Adrenal gland (tissue), 12 donors: ENCODE data around the gene DGLUCY. TPM values are rescaled to one million over a fixed set of nuclear protein-coding genes. Genes with fewer than 3 reads are reported as not detected.
"Not testable (repeated sequence)": the region's sequence is repeated elsewhere in the genome, so short reads cannot be mapped to it uniquely, and the experiment has no call there.

Experiments used
- DNase-seq, 7 donors: peaks; one replicate each; pipeline ENCODE4 v3.0.0-alpha.2; 2019 to 2020
- H3K27ac ChIP-seq, 5 donors: fragments of 200-600 bp; sonication (generic) in 4 of 5; 1 replicate in 3 of 5; 2 replicates in 2 of 5; pipeline versions ENCODE4 v1.5.1 to v1.8.0; 2016 to 2020; ENCODE audit warnings: mild to moderate bottlenecking in 1 of 5
- H3K27me3 ChIP-seq: fragments of 200-600 bp; 2 replicates; pipeline ENCODE4 v1.8.0; 2021
- H3K36me3 ChIP-seq, 2 donors: fragments of 200-600 bp; replicated peaks in 1 of 2; 1 replicate in 1 of 2; 2 replicates in 1 of 2; pipeline versions ENCODE4 v1.5.1 to v1.8.0; 2018 to 2022
- H3K4me1 ChIP-seq, 2 donors: fragments of 200-600 bp; replicated peaks in 1 of 2; 1 replicate in 1 of 2; 2 replicates in 1 of 2; pipeline versions ENCODE4 v1.5.1 to v1.8.0; 2018 to 2021
- H3K4me3 ChIP-seq, 4 donors: fragments of 200-600 bp; sonication (generic) in 3 of 4; one replicate each; pipeline ENCODE4 v1.5.1; 2016 to 2018
- H3K9me3 ChIP-seq, 3 donors: fragments of 200-600 bp; sonication (generic) in 1 of 3; replicated peaks in 1 of 3; 1 replicate in 2 of 3; 2 replicates in 1 of 3; pipeline versions ENCODE4 v1.5.1 to v1.8.0; 2016 to 2021
- POLR2A ChIP-seq, 2 donors: fragments of 450-650 bp; IDR thresholded peaks; one replicate each; pipeline ENCODE4 v1.6.1; 2017; ENCODE audit warnings: antibody characterized with exemption in 2 of 2, mild to moderate bottlenecking in 2 of 2, moderate library complexity in 1 of 2
- WGBS, 4 donors: extraction: QIAGEN DNeasy Blood & Tissue Kit in 2 of 4; methylation state at CpG; one replicate each; pipeline versions ENCODE4 v1.1.5 to v1.1.7; 2013 to 2017; 5-methylcytosine and 5-hydroxymethylcytosine counted together
- intact Hi-C, 2 donors: fragments of 100-400 bp; cut with DNase I; formaldehyde crosslinking; loops; one replicate each; pipeline versions ENCODE4 v1.14.1 to v1.15.0; 2022 to 2023
- polyA plus RNA-seq, 3 donors: library from polyadenylated mRNA; stranded (reverse); fragments of 200-250 nt in 2 of 3; fragments of 350-450 nt in 1 of 3; fragmentation: Illumina TruSeq in 1 of 3; extraction: RNeasy Lipid Tissue Mini Kit (QIAGEN cat#74804) in 1 of 3; gene quantifications; one replicate each; pipeline ENCODE4 v1.2.3, GENCODE V29; 2013 to 2014
- total RNA-seq, 9 donors: library from RNA; depleted of rRNA in 4 of 9; stranded (reverse); fragments of >200 nt in 4 of 9; fragments of 120-200 nt in 1 of 9; fragmentation: NEBNext Ultra II Directional in 1 of 9; extraction: Animal tissue kit (Norgen Biotek cat#: 25700) in 1 of 9; gene quantifications; one replicate each; pipeline versions ENCODE4 v1.1.0 to v1.2.4, GENCODE V29; 2013 to 2023
- TF ChIP-seq, protein P1 (sequence below), 6 experiments: fragments of 450-650 bp in 4 of 6; fragments of 200-600 bp in 2 of 6; sonication (generic) in 1 of 6; IDR thresholded peaks; 1 replicate in 5 of 6; 2 replicates in 1 of 6; pipeline versions ENCODE4 v1.5.1 to v1.8.0; 2016 to 2021; ENCODE audit warnings: antibody characterized with exemption in 6 of 6, mild to moderate bottlenecking in 2 of 6, moderate library complexity in 1 of 6
- donor health status: healthy with polysubstance abuse.
- donor health status: Bipolar disorder and iron deficiency.
- donor health status: DM: yes; HTN: yes; CAD: no.
- donor health status: DM: no; HTN: no; CAD: no.
- donor health status: DM: no; HTN: no; CAD: no.
- donor health status: DM: yes; HTN: yes; CAD: no.

The DGLUCY gene
- total and polyA plus RNA-seq, 12 donors = 48.9 to 93.4 (median 70.9) TPM

DNA sequence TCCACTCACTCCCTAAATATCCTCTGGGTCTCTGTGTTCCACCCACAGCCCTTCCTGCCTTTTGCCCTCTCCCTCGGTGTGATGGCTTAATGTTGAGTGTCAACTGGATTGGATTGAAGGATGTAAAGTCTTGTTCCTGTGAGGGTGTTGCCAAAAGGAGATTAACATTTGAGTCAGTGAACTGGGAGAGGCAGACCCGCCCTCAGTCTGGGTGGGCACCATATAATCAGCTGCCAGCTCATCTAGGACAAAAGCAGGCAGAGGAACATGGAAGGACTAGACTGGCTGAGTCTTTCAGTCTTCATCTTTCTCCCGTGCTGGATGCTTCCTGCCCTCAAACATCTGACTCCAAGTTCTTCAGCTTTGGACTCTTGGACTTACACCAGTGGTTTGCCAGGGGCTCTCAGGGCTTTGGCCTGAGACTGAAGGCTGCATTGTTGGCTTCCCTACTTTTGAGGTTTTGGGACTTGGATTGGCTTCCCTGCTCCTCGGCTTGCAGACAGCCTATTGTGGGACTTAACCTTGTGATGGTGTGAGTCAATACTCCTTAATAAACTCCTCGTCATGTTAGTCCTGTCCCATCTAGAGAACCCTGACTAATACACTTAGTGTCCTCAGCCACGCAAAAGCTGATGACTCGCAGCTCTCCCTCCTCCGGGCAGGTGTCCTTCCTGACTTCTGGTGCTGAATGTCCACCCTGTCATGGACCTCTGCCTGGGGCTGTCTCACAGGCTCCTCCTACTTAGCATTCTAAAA, 5.9 kb downstream of the DGLUCY start:
- WGBS, 4 donors = 56 to 66% (median 62%) methylated on average over 7 to 8 of the region's 8 CpGs
- H3K4me1 ChIP-seq = peaks cover 18 to 31% of the 10 kb centered on the region in 2 donors
- H3K4me3 ChIP-seq = no peak overlapping the region
- no peaks in the 10 kb centered on the region for H3K36me3 ChIP-seq
- H3K9me3 ChIP-seq = no peaks in the 10 kb centered on the region
- peak overlapping the region in 2 of 5 donors; percentile 39 to 47 for H3K27ac ChIP-seq
- no peaks in the 10 kb centered on the region for H3K27me3 ChIP-seq
- DNase-seq = peak in 5 of 7 donors; percentile 32 to 50 (median 42)
- intact Hi-C loops = no loop called here
- TF ChIP-seq, protein P1, sequence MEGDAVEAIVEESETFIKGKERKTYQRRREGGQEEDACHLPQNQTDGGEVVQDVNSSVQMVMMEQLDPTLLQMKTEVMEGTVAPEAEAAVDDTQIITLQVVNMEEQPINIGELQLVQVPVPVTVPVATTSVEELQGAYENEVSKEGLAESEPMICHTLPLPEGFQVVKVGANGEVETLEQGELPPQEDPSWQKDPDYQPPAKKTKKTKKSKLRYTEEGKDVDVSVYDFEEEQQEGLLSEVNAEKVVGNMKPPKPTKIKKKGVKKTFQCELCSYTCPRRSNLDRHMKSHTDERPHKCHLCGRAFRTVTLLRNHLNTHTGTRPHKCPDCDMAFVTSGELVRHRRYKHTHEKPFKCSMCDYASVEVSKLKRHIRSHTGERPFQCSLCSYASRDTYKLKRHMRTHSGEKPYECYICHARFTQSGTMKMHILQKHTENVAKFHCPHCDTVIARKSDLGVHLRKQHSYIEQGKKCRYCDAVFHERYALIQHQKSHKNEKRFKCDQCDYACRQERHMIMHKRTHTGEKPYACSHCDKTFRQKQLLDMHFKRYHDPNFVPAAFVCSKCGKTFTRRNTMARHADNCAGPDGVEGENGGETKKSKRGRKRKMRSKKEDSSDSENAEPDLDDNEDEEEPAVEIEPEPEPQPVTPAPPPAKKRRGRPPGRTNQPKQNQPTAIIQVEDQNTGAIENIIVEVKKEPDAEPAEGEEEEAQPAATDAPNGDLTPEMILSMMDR (IDR thresholded peaks at IDR 0.05) = no peak
- no peak for TF ChIP-seq POLR2A (IDR thresholded peaks at IDR 0.05)

DNA sequence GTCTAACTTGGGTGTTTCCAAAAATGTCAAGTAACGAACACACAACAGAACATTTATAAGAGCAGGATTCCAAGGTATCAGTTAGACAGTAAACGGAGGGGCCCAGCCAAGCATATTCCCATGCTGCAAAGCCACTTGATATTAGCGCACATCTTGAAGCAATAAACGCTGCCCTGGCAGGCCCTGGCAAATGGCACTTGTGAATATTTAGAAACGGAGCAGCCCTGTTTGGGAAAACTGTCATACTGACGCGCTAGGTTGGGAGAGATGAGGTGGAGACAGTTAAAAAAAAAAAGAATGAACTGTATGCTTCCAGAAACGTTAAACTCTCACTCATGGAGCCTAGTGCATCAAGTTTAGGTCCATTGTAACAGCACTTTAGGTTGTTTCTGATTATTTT, 9.3 kb downstream of the DGLUCY start:
- Histone ChIP-seq H3K4me1 (peaks cover 5 to 9% of the 10 kb centered on the region in 2 donors), H3K36me3 (no peaks in the 10 kb centered on the region), H3K27ac (no peak overlapping the region), H3K9me3 (no peaks in the 10 kb centered on the region), H3K4me3 (no peak overlapping the region), H3K27me3 (no peaks in the 10 kb centered on the region)
- intact Hi-C loops = no loop called here
- DNase-seq = no peak
- no peak for TF ChIP-seq POLR2A (IDR thresholded peaks at IDR 0.05)
- WGBS, 4 donors = 93 to 97% (median 96%) methylated on average over 8 of the region's 8 CpGs

DNA sequence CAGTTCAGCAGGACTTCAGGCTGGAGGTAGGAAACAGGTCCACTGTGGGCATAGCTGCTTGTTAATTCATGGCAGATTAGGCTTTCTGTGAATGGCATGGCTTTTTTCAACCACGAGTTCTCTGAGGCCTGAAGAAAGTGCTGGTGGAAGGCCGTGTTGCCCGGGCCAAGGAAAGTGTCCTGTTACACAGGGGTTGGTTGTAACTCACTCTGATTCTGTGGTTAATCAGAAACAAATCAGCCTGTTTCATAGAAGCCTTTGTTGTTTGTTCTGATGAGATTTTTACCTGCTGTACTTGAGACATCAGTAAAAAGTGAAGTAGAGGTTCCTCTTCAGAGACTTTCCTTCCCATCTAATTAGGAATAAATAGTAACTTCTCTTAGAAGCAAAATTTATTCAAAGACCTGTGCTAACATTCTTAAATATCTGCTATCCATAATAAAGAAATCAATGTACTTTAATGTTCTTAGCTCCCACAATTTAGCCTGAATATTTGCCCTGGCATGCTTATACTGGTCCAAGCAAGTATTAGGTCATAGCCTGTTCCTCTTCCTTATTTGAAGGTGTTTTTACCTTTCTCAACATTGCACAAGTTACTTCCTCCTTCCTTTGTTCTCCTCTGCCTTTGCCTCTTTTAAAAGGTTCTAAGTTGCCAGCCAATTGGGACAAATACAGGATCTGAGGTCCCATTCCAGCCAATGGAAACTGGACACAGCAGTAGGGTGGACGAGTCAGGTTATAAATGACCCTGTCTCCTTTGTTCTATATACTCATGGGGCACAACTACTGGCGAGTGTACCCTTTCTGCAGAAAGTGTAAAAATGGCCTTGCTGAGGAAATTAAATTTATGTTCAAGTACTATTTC, 10.8 kb downstream of the DGLUCY start:
- H3K36me3 ChIP-seq, H3K27ac ChIP-seq, H3K9me3 ChIP-seq, H3K4me3 ChIP-seq, DNase-seq, intact Hi-C loops, H3K4me1 ChIP-seq, H3K27me3 ChIP-seq: not testable (repeated sequence)
- 77 to 83% (median 82%) methylated on average over 5 of the region's 5 CpGs for WGBS, 4 donors

DNA sequence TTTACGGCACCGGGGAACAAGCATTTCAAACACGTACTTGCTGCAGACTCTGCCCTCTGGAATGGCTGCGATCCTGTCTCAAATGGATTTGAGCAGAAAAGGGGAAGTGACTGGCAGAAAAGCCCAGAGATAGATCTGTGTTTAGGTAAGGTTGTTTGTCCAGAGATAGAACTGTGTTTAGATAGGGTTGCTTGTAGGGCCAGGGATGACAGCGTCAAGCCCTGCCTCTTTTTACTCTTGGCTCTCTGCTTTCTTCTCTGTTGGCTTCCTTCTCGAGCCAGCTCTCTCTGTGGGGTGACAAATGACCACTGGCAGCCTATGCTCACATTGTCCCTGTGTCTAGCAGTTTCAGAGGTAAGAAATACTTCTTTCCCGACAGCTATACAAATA, 11.4 kb downstream of the DGLUCY start:
- intact Hi-C loops = no loop called here
- Histone ChIP-seq H3K36me3 (peaks cover 0 to 5% of the 10 kb centered on the region in 2 donors), H3K4me1 (peaks cover under 1 to 5% of the 10 kb centered on the region in 2 donors), H3K27ac (no peak overlapping the region), H3K4me3 (no peak overlapping the region), H3K9me3 (no peaks in the 10 kb centered on the region), H3K27me3 (no peaks in the 10 kb centered on the region)
- 83 to 93% (median 92%) methylated on average over 7 of the region's 7 CpGs for WGBS, 4 donors
- no peak for DNase-seq
- no peak for TF ChIP-seq POLR2A (IDR thresholded peaks at IDR 0.05)
- TF ChIP-seq, protein P1 (IDR thresholded peaks at IDR 0.05) = no peak

DNA sequence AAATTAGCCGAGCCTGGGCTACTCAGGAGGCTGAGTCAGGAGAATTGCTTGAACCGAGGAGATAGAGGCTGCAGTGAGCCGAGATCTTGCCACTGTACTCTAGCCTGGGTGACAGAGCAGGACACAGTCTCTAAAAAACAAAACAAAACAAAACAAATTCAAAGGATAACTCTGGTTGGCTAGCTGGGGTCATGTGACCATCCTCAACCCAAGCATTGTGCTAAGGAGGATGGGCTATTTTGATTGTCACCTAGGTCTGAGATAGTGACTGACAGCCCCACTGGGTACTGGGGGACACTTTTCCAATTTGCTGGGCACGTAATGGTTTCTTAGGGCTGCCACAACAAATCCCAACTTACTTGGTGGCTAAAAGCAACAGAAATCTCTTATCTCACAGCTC, 11.9 kb downstream of the DGLUCY start:
- TF ChIP-seq, protein P1 (IDR thresholded peaks at IDR 0.05) = no peak
- no peak for TF ChIP-seq POLR2A (IDR thresholded peaks at IDR 0.05)
- Histone ChIP-seq H3K27ac (no peak overlapping the region), H3K4me3 (no peak overlapping the region), H3K9me3 (no peaks in the 10 kb centered on the region), H3K36me3 (peaks cover 0 to 10% of the 10 kb centered on the region in 2 donors), H3K4me1 (peaks cover 0 to 5% of the 10 kb centered on the region in 2 donors), H3K27me3 (no peaks in the 10 kb centered on the region)
- intact Hi-C loops = no loop called here
- WGBS, 4 donors = 72 to 94% (median 75%) methylated on average over 4 of the region's 4 CpGs
- no peak for DNase-seq
